A549 (cell line): Measurements from ENCODE around the gene ASPSCR1. TPM values are rescaled to one million over a fixed set of nuclear protein-coding genes. Genes with fewer than 3 reads are reported as not detected.

Source experiments
- ATAC-seq, 2 experiments: fragments of 200-7000 bp in 1 of 2; fragments of >200 bp in 1 of 2; cut with Nextera tagmentation in 1 of 2; cut with Tn5 transposase in 1 of 2; 3 replicates each; pipeline versions ENCODE4 v1.8.0 to v1.9.1; 2018 to 2020; ENCODE audit warnings: mild to moderate bottlenecking in 1 of 2, moderate library complexity in 1 of 2
- CTCF ChIA-PET: fragments of 300-600 bp; sonication (Branson Sonifier 250); formaldehyde crosslinking; extraction: SDS; loops from one replicate; lab custom pipeline; 2021; ENCODE audit warnings: antibody characterized with exemption, inconsistent platforms; lab: Yijun Ruan, JAX
- POLR2A ChIA-PET: fragments of 350-600 bp; formaldehyde crosslinking; extraction: SDS; loops from one replicate; lab custom pipeline; 2021; ENCODE audit warnings: antibody characterized with exemption, inconsistent platforms; lab: Yijun Ruan, JAX
- DNase-seq, 2 experiments: peaks; one replicate each; pipeline versions ENCODE4 v3.0.0 to v3.0.0-alpha.2; 2011 to 2016; ENCODE audit warnings: low read depth in 1 of 2, low spot score in 1 of 2
- FAIRE-seq: peaks from 2 replicates; lab custom pipeline; 2011; peaks lifted over from hg19 to GRCh38; lab: Jason Lieb, UNC
- H3K27ac ChIP-seq, 2 experiments: fragments of >200 bp; sonication (Bioruptor Twin); formaldehyde crosslinking; 3 replicates each; pipeline ENCODE4 v1.5.1; 2016 to 2017
- H3K4me1 ChIP-seq: fragments of >200 bp; sonication (Bioruptor Twin); formaldehyde crosslinking; 3 replicates; pipeline ENCODE4 v1.6.1; 2016
- H3K4me2 ChIP-seq: fragments of >200 bp; sonication (Bioruptor Twin); formaldehyde crosslinking; 3 replicates; pipeline ENCODE4 v1.6.1; 2016
- H3K4me3 ChIP-seq: fragments of >200 bp; sonication (Bioruptor Twin); formaldehyde crosslinking; 3 replicates; pipeline ENCODE4 v1.5.1; 2016
- H3K9me3 ChIP-seq: fragments of >200 bp; sonication (Bioruptor Twin); formaldehyde crosslinking; 3 replicates; pipeline ENCODE4 v1.6.1; 2016
- EHMT2 ChIP-seq: fragments of 200-600 bp; sonication (generic); IDR thresholded peaks from 2 replicates; pipeline ENCODE4 v1.6.1; 2016; ENCODE audit warnings: antibody characterized with exemption, low read depth, mild to moderate bottlenecking, moderate library complexity
- FOXS1 ChIP-seq: fragments of 250-450 bp; sonication (Bioruptor Pico); IDR thresholded peaks from 2 replicates; pipeline ENCODE4 v1.5.0; 2020; ENCODE audit warnings: mild to moderate bottlenecking, moderate library complexity
- HES2 ChIP-seq: fragments of >200 bp; sonication (Bioruptor Twin); formaldehyde crosslinking; IDR thresholded peaks from 2 replicates; pipeline ENCODE4 v1.6.1; 2016
- HOXB13 ChIP-seq: fragments of 250-450 bp; sonication (Bioruptor Pico); IDR thresholded peaks from 2 replicates; pipeline ENCODE4 v1.5.0; 2020; ENCODE audit warnings: low read depth, mild to moderate bottlenecking, moderate library complexity
- JUN ChIP-seq, 2 experiments: fragments of >200 bp; sonication (Bioruptor Twin); formaldehyde crosslinking; IDR thresholded peaks; 2 replicates in 1 of 2; 3 replicates in 1 of 2; pipeline ENCODE4 v1.6.1; 2016 to 2017
- JUNB ChIP-seq: fragments of >200 bp; sonication (Bioruptor Twin); formaldehyde crosslinking; IDR thresholded peaks from 2 replicates; pipeline ENCODE4 v1.6.1; 2016
- MAFK ChIP-seq: fragments of 450-650 bp; IDR thresholded peaks from 2 replicates; pipeline ENCODE4 v1.6.1; 2014; ENCODE audit not compliant: partially characterized antibody
- MAX ChIP-seq: IDR thresholded peaks from 2 replicates; pipeline ENCODE4 v1.6.1; 2012
- NFE2L2 ChIP-seq: fragments of 150-350 bp; conservative IDR thresholded peaks from 2 replicates; pipeline ENCODE4 v1.6.1; 2014; ENCODE audit warnings: low read length
- PBX3 ChIP-seq: IDR thresholded peaks from 2 replicates; pipeline ENCODE4 v1.6.1; 2012
- POLR2AphosphoS2 ChIP-seq: conservative IDR thresholded peaks from 2 replicates; pipeline ENCODE4 v1.6.1; 2012; ENCODE audit warnings: low read length, improper control_type of control experiment, inconsistent platforms
- RARB ChIP-seq: fragments of 250-450 bp; sonication (Bioruptor Pico); IDR thresholded peaks from 2 replicates; pipeline ENCODE4 v1.8.0; 2021; ENCODE audit warnings: mild to moderate bottlenecking, moderate library complexity
- RFX5 ChIP-seq: fragments of 450-650 bp; IDR thresholded peaks from 2 replicates; pipeline ENCODE4 v1.7.1; 2014; ENCODE audit warnings: antibody characterized with exemption, mild to moderate bottlenecking, moderate library complexity
- RNF2 ChIP-seq: fragments of 200-600 bp; sonication (generic); IDR thresholded peaks from 2 replicates; pipeline ENCODE4 v1.6.1; 2016; ENCODE audit warnings: low read depth, mild to moderate bottlenecking, antibody characterized with exemption, moderate library complexity, borderline replicate concordance
- TFCP2L1 ChIP-seq: fragments of 250-450 bp; sonication (Bioruptor Pico); IDR thresholded peaks from 2 replicates; pipeline ENCODE4 v1.5.0; 2021; ENCODE audit warnings: mild to moderate bottlenecking
- WGBS: methylation state at CpG from one replicate; pipeline ENCODE4 v1.1.6; 2017; ENCODE audit errors: missing lambda C conversion rate; 5-methylcytosine and 5-hydroxymethylcytosine counted together
- polyA plus RNA-seq, 4 experiments: library from polyadenylated mRNA; depleted of rRNA in 3 of 4; stranded (reverse); fragments of >200 nt; fragmentation: RNase III in 1 of 4; extraction: RNeasy Plus Mini Kit Qiagen cat#74134 plus additional on column Dnase treatment in 1 of 4; gene quantifications; 2 replicates in 3 of 4; 3 replicates in 1 of 4; pipeline ENCODE4 v1.2.3, GENCODE V29; 2011 to 2017
- TF ChIP-seq, protein P1 (sequence below): fragments of 250-450 bp; sonication (Bioruptor Pico); IDR thresholded peaks from 2 replicates; pipeline ENCODE4 v1.5.0; 2020; ENCODE audit warnings: low read depth, mild to moderate bottlenecking, moderate library complexity

Gene ASPSCR1
- polyA plus RNA-seq, 2 of the 4 experiments (the other 2 are of a cell fraction): 12.3 to 25.7 TPM

GRCh38 chr17:82055965-82056728, 78.7 kb downstream of the ASPSCR1 start:
- peak in 1 of 2 experiments; percentile 13; a peak in 1 of 5 replicates for TF ChIP-seq JUN (IDR thresholded peaks at IDR 0.05)
- TF ChIP-seq, protein P1, sequence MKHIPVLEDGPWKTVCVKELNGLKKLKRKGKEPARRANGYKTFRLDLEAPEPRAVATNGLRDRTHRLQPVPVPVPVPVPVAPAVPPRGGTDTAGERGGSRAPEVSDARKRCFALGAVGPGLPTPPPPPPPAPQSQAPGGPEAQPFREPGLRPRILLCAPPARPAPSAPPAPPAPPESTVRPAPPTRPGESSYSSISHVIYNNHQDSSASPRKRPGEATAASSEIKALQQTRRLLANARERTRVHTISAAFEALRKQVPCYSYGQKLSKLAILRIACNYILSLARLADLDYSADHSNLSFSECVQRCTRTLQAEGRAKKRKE (CRISPR knock-in tag): no peak
- H3K27ac ChIP-seq: no peak overlapping the region
- no peak overlapping the region for H3K4me3 ChIP-seq
- 91% methylated on average over 24 of the region's 28 CpGs for WGBS
- ATAC-seq: no peak
- ChIA-PET CTCF (interaction anchor here (0.8 to 21.7 kb wide), 7 partner anchors 9 to 98 kb away, joined by 3 to 191 read pairs (median 6); partner anchors contain the start of genes DCXR, DUS1L and RAC3), POLR2A (interaction anchor here (1.0 kb wide), 1 partner anchor 19 kb away, joined by 4 read pairs; the partner anchor contains the start of gene DCXR)
- no peak overlapping the region for H3K4me2 ChIP-seq
- H3K9me3 ChIP-seq: no peaks in the 10 kb centered on the region
- H3K4me1 ChIP-seq: peaks cover 9% of the 10 kb centered on the region; the same call in 2 of the 3 replicates
- no peak for FAIRE-seq
- no peak for DNase-seq

DNA sequence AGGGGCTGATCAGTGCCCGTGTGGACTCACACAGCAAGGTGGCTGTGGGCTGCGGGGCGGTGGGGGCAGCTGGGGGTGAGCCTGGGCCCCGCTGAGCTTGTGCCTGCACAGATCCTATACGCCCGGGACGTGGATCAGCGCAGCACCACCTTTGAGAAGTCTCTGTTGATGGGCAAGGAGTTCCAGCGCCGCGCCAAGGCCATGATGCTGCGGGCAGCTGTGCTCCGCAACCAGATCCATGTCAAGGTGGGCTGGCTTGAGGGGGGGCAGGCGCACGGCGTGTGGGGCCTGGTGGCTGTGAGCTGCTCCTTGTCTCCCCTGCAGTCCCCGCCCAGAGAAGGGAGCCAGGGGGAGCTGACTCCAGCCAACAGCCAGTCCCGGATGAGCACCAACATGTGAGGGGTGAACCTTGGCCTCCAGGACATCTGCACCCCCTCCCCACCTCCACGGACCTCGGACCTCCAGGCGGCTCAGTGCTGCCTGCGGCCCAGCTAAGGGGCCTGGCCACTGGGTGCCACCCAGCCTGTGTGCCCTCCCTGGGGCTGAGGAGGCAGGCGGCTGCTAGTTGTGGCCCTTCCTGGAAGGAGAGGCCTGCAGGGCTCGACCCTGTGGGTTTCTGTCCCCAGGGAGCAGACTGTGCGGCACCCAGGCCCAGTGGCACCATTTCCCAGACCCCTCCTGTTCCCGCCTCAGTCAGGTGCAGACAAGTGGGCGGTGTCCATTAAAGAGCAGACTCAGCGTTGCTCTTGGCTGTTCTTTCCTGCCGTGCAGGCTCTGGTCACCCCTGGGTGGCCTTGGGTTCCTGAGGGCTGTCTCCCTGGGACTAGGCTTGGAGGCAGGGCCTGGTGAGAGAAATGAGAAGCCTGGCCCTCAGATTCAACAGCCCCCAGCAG, 79.5 kb downstream of the ASPSCR1 start:
- H3K4me2 ChIP-seq: no peak overlapping the region
- TF ChIP-seq TFCP2L1 (CRISPR knock-in tag) (no peak), JUNB (no peak), HES2 (no peak), FOXS1 (no peak), RNF2 (no peak), EHMT2 (no peak), HOXB13 (CRISPR knock-in tag) (no peak), MAFK (peak; percentile 45), MAX (0 out of 2 replicates have a peak, but pooled peaks have one; percentile 1), JUN (IDR thresholded peaks at IDR 0.05) (peak in 1 of 2 experiments; percentile 18; a peak in 1 of 5 replicates)
- DNase-seq: no peak
- CTCF ChIA-PET: interaction anchor here (0.8 to 21.7 kb wide), 6 partner anchors 9 to 97 kb away, joined by 3 to 191 read pairs (median 14); partner anchors contain the start of genes DCXR, DUS1L and RAC3
- no peak; a peak in 1 of 6 replicates for ATAC-seq
- no peak overlapping the region for H3K27ac ChIP-seq
- H3K4me1 ChIP-seq: peaks cover 9% of the 10 kb centered on the region; the same call in 2 of the 3 replicates
- H3K4me3 ChIP-seq: no peak overlapping the region
- no peaks in the 10 kb centered on the region for H3K9me3 ChIP-seq
- POLR2A ChIA-PET: no interaction called here
- no peak for FAIRE-seq
- WGBS: 90% methylated on average over 28 of the region's 29 CpGs

DNA sequence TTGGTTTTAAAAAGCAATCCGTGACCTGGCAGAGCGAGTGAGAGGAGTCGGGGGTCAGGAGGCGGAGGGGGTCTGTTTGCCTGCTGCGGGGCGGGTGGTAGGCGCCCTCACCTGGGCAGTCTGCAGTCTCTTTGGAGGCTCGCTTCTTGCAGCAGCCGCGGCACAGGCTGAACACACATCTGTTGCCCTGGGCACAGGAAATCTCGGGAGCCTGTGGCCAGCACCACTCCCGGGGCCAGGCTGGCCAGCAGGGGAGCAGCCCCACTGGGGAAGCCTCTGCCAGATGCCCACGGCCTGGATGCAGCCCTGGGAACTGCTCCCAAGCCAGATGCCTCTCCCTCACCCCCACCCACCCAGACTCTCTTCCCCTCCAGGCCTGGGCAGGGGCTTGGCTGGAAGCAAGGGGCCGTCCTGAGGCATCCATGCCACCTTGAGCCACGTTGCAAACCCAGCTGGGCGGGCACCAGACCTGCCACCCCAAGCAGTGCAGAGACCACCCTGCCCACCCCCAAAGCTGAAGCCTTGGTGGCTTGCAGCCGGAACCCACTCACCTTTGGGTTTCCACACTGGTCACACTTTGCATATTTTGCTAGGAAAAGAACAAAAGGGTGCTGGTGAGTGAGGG, 80.9 kb downstream of the ASPSCR1 start:
- DNase-seq (no peak), ATAC-seq (peak; percentile 4 to 8; a peak in 2 of 6 replicates), FAIRE-seq (no peak)
- H3K27ac ChIP-seq: no peak overlapping the region
- peaks cover 2% of the 10 kb centered on the region; the same call in 2 of the 3 replicates for H3K4me1 ChIP-seq
- ChIA-PET POLR2A (interaction anchor here (2.8 kb wide), 1 partner anchor 21 kb away, joined by 10 read pairs; the partner anchor contains the start of gene DCXR), CTCF (interaction anchor here (0.9 to 21.7 kb wide), 3 partner anchors 10 to 28 kb away, joined by 3 to 191 read pairs (median 4); partner anchors contain the start of genes DCXR and RAC3)
- no peak overlapping the region for H3K4me3 ChIP-seq
- H3K9me3 ChIP-seq: no peaks in the 10 kb centered on the region
- TF ChIP-seq PBX3: peak; percentile 22; the same call in 1 of the 2 replicates
- TF ChIP-seq JUN (IDR thresholded peaks at IDR 0.05): no peak
- TF ChIP-seq HES2: no peak
- no peak for TF ChIP-seq RARB (CRISPR knock-in tag)
- no peak for TF ChIP-seq POLR2AphosphoS2
- no peak for TF ChIP-seq NFE2L2
- TF ChIP-seq RFX5: no peak
- H3K4me2 ChIP-seq: no peak overlapping the region
- WGBS: 82% methylated on average over 17 of the region's 17 CpGs
